Testis (tissue), 2 donors: ENCODE measurements around the gene OR2A12.

Source experiments
- POLR2A ChIP-seq: fragments of 450-650 bp; IDR thresholded peaks from one replicate; pipeline ENCODE4 v1.6.1; 2017; ENCODE audit warnings: antibody characterized with exemption, mild to moderate bottlenecking, moderate library complexity
- TF ChIP-seq, protein P1 (sequence below), 3 experiments: fragments of 450-650 bp in 2 of 3; fragments of 200-600 bp in 1 of 3; sonication (generic) in 1 of 3; IDR thresholded peaks; one replicate each; pipeline ENCODE4 v1.5.1; 2016 to 2019; ENCODE audit warnings: antibody characterized with exemption in 3 of 3, mild to moderate bottlenecking in 2 of 3, moderate library complexity in 1 of 3

DNA sequence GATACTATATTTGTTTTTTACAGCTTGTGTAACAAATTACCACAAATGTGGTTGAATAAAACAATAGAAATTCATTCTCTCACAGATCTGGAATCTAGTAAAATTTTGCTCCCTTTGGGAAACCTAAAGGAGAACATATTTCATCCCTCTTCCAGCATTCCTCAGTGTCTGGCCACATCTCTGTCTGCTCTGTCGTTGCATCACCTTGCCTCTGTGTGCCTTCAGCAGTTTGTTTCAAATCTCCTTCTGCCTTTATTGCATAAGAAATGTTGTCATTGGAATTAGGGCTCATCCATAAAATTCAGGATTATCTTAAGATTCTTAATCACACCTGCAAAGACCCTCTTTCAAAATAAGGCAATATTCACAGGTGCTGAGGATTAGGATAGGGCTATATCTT, 51.4 kb downstream of the OR2A12 start:
- TF ChIP-seq, protein P1, sequence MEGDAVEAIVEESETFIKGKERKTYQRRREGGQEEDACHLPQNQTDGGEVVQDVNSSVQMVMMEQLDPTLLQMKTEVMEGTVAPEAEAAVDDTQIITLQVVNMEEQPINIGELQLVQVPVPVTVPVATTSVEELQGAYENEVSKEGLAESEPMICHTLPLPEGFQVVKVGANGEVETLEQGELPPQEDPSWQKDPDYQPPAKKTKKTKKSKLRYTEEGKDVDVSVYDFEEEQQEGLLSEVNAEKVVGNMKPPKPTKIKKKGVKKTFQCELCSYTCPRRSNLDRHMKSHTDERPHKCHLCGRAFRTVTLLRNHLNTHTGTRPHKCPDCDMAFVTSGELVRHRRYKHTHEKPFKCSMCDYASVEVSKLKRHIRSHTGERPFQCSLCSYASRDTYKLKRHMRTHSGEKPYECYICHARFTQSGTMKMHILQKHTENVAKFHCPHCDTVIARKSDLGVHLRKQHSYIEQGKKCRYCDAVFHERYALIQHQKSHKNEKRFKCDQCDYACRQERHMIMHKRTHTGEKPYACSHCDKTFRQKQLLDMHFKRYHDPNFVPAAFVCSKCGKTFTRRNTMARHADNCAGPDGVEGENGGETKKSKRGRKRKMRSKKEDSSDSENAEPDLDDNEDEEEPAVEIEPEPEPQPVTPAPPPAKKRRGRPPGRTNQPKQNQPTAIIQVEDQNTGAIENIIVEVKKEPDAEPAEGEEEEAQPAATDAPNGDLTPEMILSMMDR (IDR thresholded peaks at IDR 0.05) = no peak
- no peak for TF ChIP-seq POLR2A
